Measurements from ENCODE around the gene MICAL2.

MICAL2 gene

DNA sequence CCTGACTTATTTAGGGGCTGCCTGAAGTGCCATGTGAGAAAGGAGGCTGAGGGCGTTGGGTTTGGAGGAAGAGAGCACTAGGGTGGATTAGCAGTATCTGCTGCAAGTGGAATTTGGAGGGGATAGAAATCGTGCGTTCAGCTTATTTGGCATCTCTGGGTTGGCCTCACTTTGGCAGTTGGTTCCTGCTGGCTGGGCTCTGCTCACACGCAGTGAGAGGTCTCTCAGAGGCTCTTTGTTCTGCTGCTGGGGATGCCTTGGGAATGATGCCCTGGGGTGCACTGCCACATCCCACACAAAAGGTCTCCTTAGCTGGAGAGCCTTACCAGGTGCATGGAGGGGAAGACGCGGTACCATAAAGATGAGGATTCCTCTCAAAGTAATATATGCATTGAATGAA lies 17.7 kb upstream of the MICAL2 start:
- TF ChIP-seq CTCF (IDR thresholded peaks at IDR 0.05; ENCODE audit: borderline replicate concordance, insufficient read depth, low read depth, low read length) = no peak
- H3K4me3 ChIP-seq (ENCODE audit: low read depth, low read length) = no peak overlapping the region

GRCh38 chr11:12094872-12095800 lies 15.3 kb upstream of the MICAL2 start:
- no peak for TF ChIP-seq CTCF (IDR thresholded peaks at IDR 0.05; ENCODE audit: borderline replicate concordance, insufficient read depth, low read depth, low read length)
- no peak overlapping the region for H3K4me3 ChIP-seq (ENCODE audit: low read depth, low read length)

- no peak for TF ChIP-seq CTCF (IDR thresholded peaks at IDR 0.05; ENCODE audit: borderline replicate concordance, insufficient read depth, low read depth, low read length)
- no peak overlapping the region for H3K4me3 ChIP-seq (ENCODE audit: low read depth, low read length)
Measured at GRCh38 chr11:12097219-12097618, 13.2 kb upstream of the MICAL2 start.

DNA sequence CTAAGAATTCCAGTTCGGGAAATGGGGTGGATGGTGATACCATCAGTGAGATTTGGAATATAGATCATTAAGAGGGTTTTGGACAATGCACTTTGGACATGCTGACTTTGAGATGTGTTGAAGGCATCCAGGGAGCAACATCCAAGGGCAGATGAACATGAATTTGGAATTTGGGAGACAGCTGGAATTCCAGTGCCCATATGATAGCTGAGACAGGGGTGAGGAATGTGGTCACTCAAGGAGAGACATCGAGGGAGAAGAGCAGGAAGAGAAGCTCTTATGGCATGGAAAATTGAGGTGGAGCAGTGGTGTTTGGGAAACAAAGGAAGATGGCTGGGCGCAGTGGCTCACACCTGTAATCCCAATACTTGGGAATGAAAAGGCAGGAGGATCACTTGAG lies 11.8 kb upstream of the MICAL2 start:
- TF ChIP-seq CTCF (IDR thresholded peaks at IDR 0.05; ENCODE audit: borderline replicate concordance, insufficient read depth, low read depth, low read length) = no peak
- no peak overlapping the region for H3K4me3 ChIP-seq (ENCODE audit: low read depth, low read length)

- TF ChIP-seq CTCF (IDR thresholded peaks at IDR 0.05; ENCODE audit: borderline replicate concordance, insufficient read depth, low read depth, low read length) = no peak
- no peak overlapping the region for H3K4me3 ChIP-seq (ENCODE audit: low read depth, low read length)
Measured at GRCh38 chr11:12099132-12099873, 11.1 kb upstream of the MICAL2 start.

DNA sequence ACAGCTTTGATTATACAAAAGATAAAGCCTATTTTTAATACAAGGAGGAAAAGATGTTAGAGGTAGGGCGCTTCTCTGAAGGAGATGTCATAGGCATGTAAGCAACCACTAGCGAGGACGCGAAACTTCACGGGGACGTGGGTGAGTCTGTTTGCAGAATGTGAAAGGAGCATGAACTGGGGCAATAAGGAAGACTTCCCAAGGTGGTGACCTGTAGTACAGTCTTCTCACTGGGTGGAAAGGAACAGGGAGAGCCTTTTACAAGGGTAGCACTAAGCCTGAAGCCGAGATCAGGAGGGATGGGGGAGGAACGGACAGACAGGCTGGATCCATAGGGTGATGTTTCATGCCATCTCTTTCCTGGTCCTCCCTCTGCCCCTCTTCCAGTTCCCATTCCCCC lies 10.0 kb upstream of the MICAL2 start:
- TF ChIP-seq CTCF (IDR thresholded peaks at IDR 0.05; ENCODE audit: borderline replicate concordance, insufficient read depth, low read depth, low read length) = no peak
- H3K4me3 ChIP-seq (ENCODE audit: low read depth, low read length) = no peak overlapping the region

All from GM12875 (cell line).